IPS-NIHi7 (cell line): ENCODE measurements around the gene CACNA1D.

Source experiments
- DNase-seq: peaks from one replicate; pipeline ENCODE4 v3.0.0; 2012; ENCODE audit warnings: mixed read lengths; ENCODE audit errors: extremely low spot score

CACNA1D gene

GRCh38 chr3:53845103-53845880 is 350.9 kb downstream of the CACNA1D start:
- DNase-seq = peak; percentile 79

- DNase-seq = peak; percentile 31
Measured at GRCh38 chr3:53845881-53846133, 351.4 kb downstream of the CACNA1D start.

GRCh38 chr3:53846134-53846850 is 351.9 kb downstream of the CACNA1D start, which contains the start of the genes CHDH and IL17RB:
Gene CHDH, minus strand, starts transcription at chr3:53846419. Its CDS starts 22,411 bp downstream, at chr3:53824008.
Gene IL17RB, plus strand, starts transcription at chr3:53846568. Its CDS starts 21 bp downstream, at chr3:53846589.
- peak; percentile 82 for DNase-seq

GRCh38 chr3:53846851-53847155 is 352.4 kb downstream of the CACNA1D start:
- DNase-seq = no peak

GRCh38 chr3:53849916-53850315 is 355.5 kb downstream of the CACNA1D start:
- DNase-seq = no peak

- no peak for DNase-seq
Measured at GRCh38 chr3:53850895-53851294, 356.5 kb downstream of the CACNA1D start.

- DNase-seq = no peak
Measured at GRCh38 chr3:53856964-53857363, 362.6 kb downstream of the CACNA1D start.

- DNase-seq = no peak
Measured at GRCh38 chr3:53858096-53858741, 363.8 kb downstream of the CACNA1D start.

- DNase-seq = no peak
Measured at GRCh38 chr3:53859178-53859577, 364.8 kb downstream of the CACNA1D start.

GRCh38 chr3:53860196-53860595 is 365.8 kb downstream of the CACNA1D start:
- no peak for DNase-seq

GRCh38 chr3:53862241-53862640 is 367.8 kb downstream of the CACNA1D start:
- no peak for DNase-seq

- no peak for DNase-seq
Measured at GRCh38 chr3:53863145-53863544, 368.7 kb downstream of the CACNA1D start.
